DND-41 (cell line): Measurements from ENCODE around the gene CACNA2D3.
A peak's percentile ranks its signal among the peaks of the same experiment; 100 is the strongest.

Experiments
- ATAC-seq: fragments of 200-7000 bp; cut with Tn5 transposase; 3 replicates; pipeline ENCODE4 v1.9.1; 2021; ENCODE audit warnings: low read depth; ENCODE audit not compliant: insufficient read depth
- DNase-seq: peaks from one replicate; pipeline ENCODE4 v3.0.0-alpha.2; 2020
- H2AFZ ChIP-seq: 2 replicates; pipeline ENCODE4 v1.6.0; 2012; ENCODE audit warnings: low read depth, low read length
- H3K27ac ChIP-seq: 2 replicates; pipeline ENCODE4 v1.5.1; 2012; ENCODE audit warnings: low read length, inconsistent platforms
- H3K27me3 ChIP-seq: fragments of 200-600 bp; sonication (generic); 2 replicates; pipeline ENCODE4 v1.6.0; 2012; ENCODE audit warnings: low read length, mild to moderate bottlenecking, inconsistent platforms; ENCODE audit not compliant: insufficient read depth, poor library complexity
- H3K36me3 ChIP-seq: 2 replicates; pipeline ENCODE4 v1.5.1; 2012; ENCODE audit warnings: low read length, inconsistent platforms; ENCODE audit not compliant: insufficient read depth
- H3K4me1 ChIP-seq: 2 replicates; pipeline ENCODE4 v1.5.1; 2012; ENCODE audit warnings: mild to moderate bottlenecking, low read length; ENCODE audit not compliant: insufficient read depth
- H3K4me2 ChIP-seq: 2 replicates; pipeline ENCODE4 v1.6.0; 2012; ENCODE audit warnings: mild to moderate bottlenecking, moderate library complexity, low read length, inconsistent platforms; ENCODE audit not compliant: insufficient read depth
- H3K4me3 ChIP-seq, 2 experiments: fragments of 200-600 bp in 1 of 2; shearing (Covaris generic) in 1 of 2; 2 replicates each; pipeline ENCODE4 v1.5.1; 2012 to 2016; ENCODE audit warnings: inconsistent platforms in 2 of 2, low read length in 2 of 2, mild to moderate bottlenecking in 2 of 2, low read depth in 1 of 2, moderate library complexity in 1 of 2
- H3K79me2 ChIP-seq: 2 replicates; pipeline ENCODE4 v1.6.0; 2012; ENCODE audit warnings: low read length, inconsistent platforms; ENCODE audit not compliant: insufficient read depth
- H3K9ac ChIP-seq: 2 replicates; pipeline ENCODE4 v1.6.0; 2012; ENCODE audit warnings: low read depth, mild to moderate bottlenecking, inconsistent platforms, low read length, moderate library complexity
- H3K9me3 ChIP-seq: 2 replicates; pipeline ENCODE4 v1.5.1; 2012; ENCODE audit warnings: low read length, moderate library complexity, mild to moderate bottlenecking, inconsistent platforms; ENCODE audit not compliant: insufficient read depth, severe bottlenecking
- H4K20me1 ChIP-seq: 2 replicates; pipeline ENCODE4 v1.6.0; 2012; ENCODE audit warnings: low read length; ENCODE audit not compliant: insufficient read depth
- CTCF ChIP-seq: IDR thresholded peaks from 2 replicates; pipeline ENCODE4 v1.5.1; 2012; ENCODE audit warnings: borderline replicate concordance, low read length, moderate library complexity, mild to moderate bottlenecking; ENCODE audit not compliant: poor library complexity, severe bottlenecking; ENCODE audit errors: extremely low read depth
- EZH2 ChIP-seq: IDR thresholded peaks from 3 replicates; pipeline ENCODE4 v1.6.1; 2012; ENCODE audit warnings: borderline replicate concordance, low read depth, mild to moderate bottlenecking, moderate library complexity, low read length, inconsistent platforms; ENCODE audit not compliant: severe bottlenecking

The CACNA2D3 gene

GRCh38 chr3:54849360-54849759, 727.0 kb downstream of the CACNA2D3 start:
- Histone ChIP-seq H3K9ac (no peak overlapping the region), H3K27me3 (peaks cover 20% of the 10 kb centered on the region), H3K79me2 (no peaks in the 10 kb centered on the region), H3K4me1 (no peaks in the 10 kb centered on the region), H2AFZ (no peak overlapping the region), H3K27ac (no peak overlapping the region), H3K4me2 (no peak overlapping the region), H3K4me3 (no peak overlapping the region), H3K36me3 (no peaks in the 10 kb centered on the region), H4K20me1 (peaks cover 4% of the 10 kb centered on the region), H3K9me3 (no peaks in the 10 kb centered on the region)
- ATAC-seq: no peak
- TF ChIP-seq EZH2 (no peak), CTCF (no peak)
- DNase-seq: no peak

GRCh38 chr3:54850484-54851018, 728.2 kb downstream of the CACNA2D3 start:
- no peak overlapping the region for H3K4me2 ChIP-seq
- H2AFZ ChIP-seq: no peak overlapping the region
- DNase-seq: no peak
- peaks cover 4% of the 10 kb centered on the region for H4K20me1 ChIP-seq
- no peak for TF ChIP-seq EZH2
- no peak for TF ChIP-seq CTCF
- no peak overlapping the region for H3K27ac ChIP-seq
- no peaks in the 10 kb centered on the region for H3K36me3 ChIP-seq
- H3K79me2 ChIP-seq: no peaks in the 10 kb centered on the region
- no peak overlapping the region for H3K4me3 ChIP-seq
- no peaks in the 10 kb centered on the region for H3K4me1 ChIP-seq
- no peaks in the 10 kb centered on the region for H3K9me3 ChIP-seq
- H3K27me3 ChIP-seq: peaks cover 20% of the 10 kb centered on the region
- no peak for ATAC-seq
- no peak overlapping the region for H3K9ac ChIP-seq

GRCh38 chr3:54853573-54854404, 731.4 kb downstream of the CACNA2D3 start:
- no peaks in the 10 kb centered on the region for H3K9me3 ChIP-seq
- H3K27ac ChIP-seq: no peak overlapping the region
- no peaks in the 10 kb centered on the region for H3K36me3 ChIP-seq
- no peak overlapping the region for H3K4me2 ChIP-seq
- no peaks in the 10 kb centered on the region for H3K79me2 ChIP-seq
- DNase-seq: peak; percentile 65
- peaks cover 16% of the 10 kb centered on the region for H3K27me3 ChIP-seq
- TF ChIP-seq CTCF (peak; percentile 84), EZH2 (no peak)
- H3K9ac ChIP-seq: no peak overlapping the region
- no peak overlapping the region for H2AFZ ChIP-seq
- peaks cover 4% of the 10 kb centered on the region for H4K20me1 ChIP-seq
- ATAC-seq: peak; percentile 91
- H3K4me3 ChIP-seq: no peak overlapping the region
- no peaks in the 10 kb centered on the region for H3K4me1 ChIP-seq
